Astrocyte of the cerebellum (primary cell): ENCODE data around the gene SLC9C1.

Experiments
- DNase-seq: peaks from one replicate; pipeline ENCODE4 v3.0.0-alpha.2; 2011; ENCODE audit warnings: low read depth
- H3K4me3 ChIP-seq: 2 replicates; pipeline ENCODE4 v1.5.1; 2011; ENCODE audit warnings: mild to moderate bottlenecking, low read depth, low read length, moderate library complexity
- CTCF ChIP-seq: IDR thresholded peaks from 2 replicates; pipeline ENCODE4 v1.5.1; 2012; ENCODE audit warnings: low read length, low read depth, moderate library complexity, mild to moderate bottlenecking; ENCODE audit errors: missing control alignments
- in situ Hi-C: cut with HindIII; loops from 2 replicates; pipeline ENCODE4 v1.10.0; 2017; ENCODE audit warnings: low sequenced_read_pairs

The SLC9C1 gene

GRCh38 chr3:112095731-112096130, 198.3 kb downstream of the SLC9C1 start:
- in situ Hi-C loops = no loop called here
- no peak overlapping the region for H3K4me3 ChIP-seq
- no peak for TF ChIP-seq CTCF
- DNase-seq = no peak

- in situ Hi-C loops = no loop called here
- DNase-seq = no peak
- TF ChIP-seq CTCF = no peak
- no peak overlapping the region for H3K4me3 ChIP-seq
Measured at GRCh38 chr3:112093180-112093522, 200.9 kb downstream of the SLC9C1 start.

- no peak for TF ChIP-seq CTCF
- in situ Hi-C loops = no loop called here
- DNase-seq = no peak
- H3K4me3 ChIP-seq = no peak overlapping the region
Measured at GRCh38 chr3:112092496-112093179, 201.4 kb downstream of the SLC9C1 start.

GRCh38 chr3:112090887-112091586, 203.0 kb downstream of the SLC9C1 start:
- no peak overlapping the region for H3K4me3 ChIP-seq
- in situ Hi-C loops = no loop called here
- DNase-seq = no peak
- no peak for TF ChIP-seq CTCF
